Tibial artery (tissue), 4 donors: ENCODE results near the gene MEST.

Source experiments
- DNase-seq, 2 donors: peaks; one replicate each; pipeline ENCODE4 v3.0.0-alpha.2; 2019
- H3K27ac ChIP-seq, 2 donors: fragments of 200-600 bp; sonication (generic) in 1 of 2; 1 replicate in 1 of 2; 2 replicates in 1 of 2; pipeline ENCODE4 v1.5.1; 2018 to 2019; ENCODE audit warnings: mild to moderate bottlenecking in 1 of 2
- H3K27me3 ChIP-seq, 2 donors: fragments of 200-600 bp; sonication (generic) in 1 of 2; one replicate each; pipeline versions ENCODE4 v1.5.1 to v1.6.0; 2016 to 2019
- H3K36me3 ChIP-seq, 3 donors: fragments of 200-600 bp; sonication (generic) in 2 of 3; one replicate each; pipeline ENCODE4 v1.5.1; 2016 to 2019; ENCODE audit warnings: mild to moderate bottlenecking in 2 of 3
- H3K4me1 ChIP-seq, 4 donors: fragments of 200-600 bp; sonication (generic) in 2 of 4; 1 replicate in 3 of 4; 2 replicates in 1 of 4; pipeline ENCODE4 v1.5.1; 2016 to 2019
- H3K4me3 ChIP-seq, 2 donors: fragments of 200-600 bp; sonication (generic) in 1 of 2; 1 replicate in 1 of 2; 2 replicates in 1 of 2; pipeline ENCODE4 v1.5.1; 2018 to 2019; ENCODE audit warnings: mild to moderate bottlenecking in 2 of 2
- H3K9me3 ChIP-seq, 3 donors: fragments of 200-600 bp; sonication (generic) in 1 of 3; one replicate each; pipeline ENCODE4 v1.5.1; 2016 to 2019
- intact Hi-C: fragments of 100-400 bp; cut with DNase I; formaldehyde crosslinking; loops from one replicate; pipeline ENCODE4 v1.15.0; 2023; ENCODE audit warnings: low total_unique reads
- TF ChIP-seq, protein P1 (sequence below), 2 experiments: fragments of 200-600 bp in 1 of 2; fragments of 450-650 bp in 1 of 2; IDR thresholded peaks; one replicate each; pipeline ENCODE4 v1.5.1; 2017 to 2019; ENCODE audit warnings: antibody characterized with exemption in 2 of 2, mild to moderate bottlenecking in 1 of 2, moderate library complexity in 1 of 2

MEST gene

DNA sequence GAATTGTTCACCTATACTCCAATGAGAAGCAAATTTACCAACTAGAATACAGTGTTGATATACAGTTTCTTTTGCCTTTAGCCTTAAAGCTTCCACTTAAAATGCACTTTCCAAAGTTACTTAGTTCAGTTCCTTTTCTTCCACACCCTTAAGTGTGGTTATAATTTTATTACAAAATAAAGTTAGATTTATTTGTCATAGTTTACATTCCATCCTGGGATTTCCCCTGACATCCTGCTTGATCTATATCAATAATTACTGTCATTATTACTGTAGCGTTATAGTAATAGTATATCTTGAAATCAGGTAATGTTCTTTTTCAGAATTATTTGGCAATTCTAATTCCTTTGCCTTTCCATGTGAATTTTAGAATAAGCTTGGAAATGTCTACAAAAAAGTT is 23.3 kb upstream of the MEST start:
- no peak for DNase-seq
- H3K27me3 ChIP-seq, result no peaks in the 10 kb centered on the region
- intact Hi-C loops, result no loop called here
- H3K27ac ChIP-seq, result no peak overlapping the region
- peaks cover 0 to 4% (median 0%) of the 10 kb centered on the region in 3 donors for H3K9me3 ChIP-seq
- TF ChIP-seq, protein P1, sequence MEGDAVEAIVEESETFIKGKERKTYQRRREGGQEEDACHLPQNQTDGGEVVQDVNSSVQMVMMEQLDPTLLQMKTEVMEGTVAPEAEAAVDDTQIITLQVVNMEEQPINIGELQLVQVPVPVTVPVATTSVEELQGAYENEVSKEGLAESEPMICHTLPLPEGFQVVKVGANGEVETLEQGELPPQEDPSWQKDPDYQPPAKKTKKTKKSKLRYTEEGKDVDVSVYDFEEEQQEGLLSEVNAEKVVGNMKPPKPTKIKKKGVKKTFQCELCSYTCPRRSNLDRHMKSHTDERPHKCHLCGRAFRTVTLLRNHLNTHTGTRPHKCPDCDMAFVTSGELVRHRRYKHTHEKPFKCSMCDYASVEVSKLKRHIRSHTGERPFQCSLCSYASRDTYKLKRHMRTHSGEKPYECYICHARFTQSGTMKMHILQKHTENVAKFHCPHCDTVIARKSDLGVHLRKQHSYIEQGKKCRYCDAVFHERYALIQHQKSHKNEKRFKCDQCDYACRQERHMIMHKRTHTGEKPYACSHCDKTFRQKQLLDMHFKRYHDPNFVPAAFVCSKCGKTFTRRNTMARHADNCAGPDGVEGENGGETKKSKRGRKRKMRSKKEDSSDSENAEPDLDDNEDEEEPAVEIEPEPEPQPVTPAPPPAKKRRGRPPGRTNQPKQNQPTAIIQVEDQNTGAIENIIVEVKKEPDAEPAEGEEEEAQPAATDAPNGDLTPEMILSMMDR (IDR thresholded peaks at IDR 0.05), result no peak
- H3K4me1 ChIP-seq, result no peaks in the 10 kb centered on the region
- no peaks in the 10 kb centered on the region for H3K36me3 ChIP-seq
- no peak overlapping the region for H3K4me3 ChIP-seq

DNA sequence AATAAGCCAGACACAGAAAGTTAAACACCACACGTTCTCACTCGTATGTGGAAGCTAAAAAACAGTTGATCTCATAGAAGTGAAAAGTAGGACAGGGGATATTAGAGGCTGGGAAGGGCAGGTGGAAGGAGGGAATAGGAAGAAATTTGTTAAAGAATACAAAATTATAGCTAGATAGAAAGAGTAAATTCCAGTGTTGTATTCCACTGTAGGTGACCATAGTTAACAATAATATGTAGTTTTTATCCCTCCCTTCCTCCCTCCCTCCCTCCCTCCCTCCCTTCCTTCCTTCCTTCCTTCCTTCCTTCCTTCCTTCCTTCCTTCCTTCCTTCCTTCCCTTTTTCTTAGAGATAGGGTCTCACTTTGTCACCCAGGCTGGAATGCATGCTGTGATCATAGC is 19.9 kb upstream of the MEST start:
- Histone ChIP-seq H3K9me3 (no peaks in the 10 kb centered on the region), H3K36me3 (no peaks in the 10 kb centered on the region), H3K27me3 (no peaks in the 10 kb centered on the region), H3K4me1 (no peaks in the 10 kb centered on the region), H3K4me3 (no peak overlapping the region), H3K27ac (no peak overlapping the region)
- intact Hi-C loops, result no loop called here
- TF ChIP-seq, protein P1 (IDR thresholded peaks at IDR 0.05), result no peak
- DNase-seq, result no peak

DNA sequence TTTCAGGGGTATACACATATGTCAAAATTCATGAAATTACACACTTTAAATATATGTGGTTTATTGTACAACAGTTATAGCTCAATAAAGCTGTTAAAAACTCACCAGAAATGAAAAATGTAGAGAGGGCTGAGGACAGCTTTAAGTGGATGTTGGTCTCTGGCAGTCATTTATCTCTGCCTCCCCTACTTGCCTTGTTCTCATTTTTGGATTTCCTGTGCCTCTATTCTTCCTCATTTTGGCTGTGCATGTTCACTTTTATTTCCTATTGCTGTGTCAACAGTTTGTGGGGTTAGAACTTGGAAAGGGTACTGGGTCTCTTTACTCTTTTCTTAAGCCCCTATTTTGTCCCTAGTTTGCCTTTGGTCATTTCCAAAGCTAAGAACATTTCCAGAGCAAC is 18.6 kb upstream of the MEST start:
- Histone ChIP-seq H3K36me3 (no peaks in the 10 kb centered on the region), H3K9me3 (peaks cover 0 to 6% (median 0%) of the 10 kb centered on the region in 3 donors), H3K4me1 (no peaks in the 10 kb centered on the region), H3K4me3 (no peak overlapping the region), H3K27ac (no peak overlapping the region), H3K27me3 (no peaks in the 10 kb centered on the region)
- intact Hi-C loops, result no loop called here
- DNase-seq, result no peak
- TF ChIP-seq, protein P1 (IDR thresholded peaks at IDR 0.05), result no peak

DNA sequence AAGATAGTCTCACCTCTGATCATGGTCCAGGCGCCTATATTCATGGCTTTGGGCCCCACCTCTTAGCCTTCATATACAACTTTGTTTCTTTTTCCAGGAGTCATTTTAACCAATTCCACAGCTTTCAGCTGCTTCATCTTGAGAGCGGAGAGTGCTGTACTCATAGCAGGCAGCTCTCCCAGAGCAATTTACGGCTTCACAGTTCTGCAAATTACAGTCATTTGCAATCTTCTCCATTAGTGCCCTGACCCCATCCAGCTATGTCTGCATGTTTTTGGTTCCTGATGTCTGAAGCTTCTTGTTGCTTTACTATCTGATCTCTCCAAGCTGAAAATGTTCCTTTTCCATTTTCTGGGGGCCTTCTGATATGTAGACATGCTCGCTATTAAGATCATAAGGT is 18.0 kb upstream of the MEST start:
- intact Hi-C loops, result no loop called here
- Histone ChIP-seq H3K36me3 (no peaks in the 10 kb centered on the region), H3K4me1 (no peaks in the 10 kb centered on the region), H3K27ac (no peak overlapping the region), H3K27me3 (no peaks in the 10 kb centered on the region), H3K4me3 (no peak overlapping the region), H3K9me3 (peaks cover 0 to 10% (median 0%) of the 10 kb centered on the region in 3 donors)
- TF ChIP-seq, protein P1 (IDR thresholded peaks at IDR 0.05), result no peak
- no peak for DNase-seq

DNA sequence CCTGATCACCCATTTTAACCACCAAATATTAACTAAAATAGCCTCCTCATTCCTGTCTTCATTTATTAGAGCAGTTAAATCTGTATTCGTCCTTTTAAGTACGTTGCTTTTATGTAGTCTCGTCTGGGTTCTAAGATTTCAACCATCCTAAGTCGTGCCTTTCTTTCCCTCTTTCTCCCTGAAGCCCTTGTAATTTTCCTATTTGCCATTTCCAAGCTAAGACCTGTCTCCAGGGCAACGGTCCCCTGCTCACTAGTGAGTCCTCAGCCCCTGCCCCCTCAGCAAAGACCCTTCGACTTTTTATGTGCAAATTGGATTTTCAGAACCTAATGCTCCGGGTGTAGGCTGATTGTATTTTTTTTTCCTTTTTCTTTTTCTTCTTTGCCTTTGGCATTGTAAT is 16.1 kb upstream of the MEST start:
- no peak overlapping the region for H3K4me3 ChIP-seq
- H3K36me3 ChIP-seq, result no peaks in the 10 kb centered on the region
- peaks cover 0 to 10% (median 0%) of the 10 kb centered on the region in 3 donors for H3K9me3 ChIP-seq
- TF ChIP-seq, protein P1 (IDR thresholded peaks at IDR 0.05), result no peak
- no peak overlapping the region for H3K27ac ChIP-seq
- intact Hi-C loops, result no loop called here
- H3K4me1 ChIP-seq, result no peaks in the 10 kb centered on the region
- DNase-seq, result no peak
- no peaks in the 10 kb centered on the region for H3K27me3 ChIP-seq
